H1 (cell line): ENCODE results near the gene CMYA5. TPM values are rescaled to one million over a fixed set of nuclear protein-coding genes. Genes with fewer than 3 reads are reported as not detected.
A peak's percentile ranks its signal among the peaks of the same experiment; 100 is the strongest.

Experiments
- CREB1 ChIP-seq: IDR thresholded peaks from 2 replicates; pipeline ENCODE4 v1.6.1; 2012; ENCODE audit warnings: inconsistent platforms
- SIX5 ChIP-seq: IDR thresholded peaks from 2 replicates; pipeline ENCODE4 v1.6.1; 2011; ENCODE audit warnings: mild to moderate bottlenecking, low read depth, low read length
- polyA plus RNA-seq, 7 experiments: library from polyadenylated mRNA; depleted of rRNA in 3 of 7; stranded (reverse) in 5 of 7; unstranded in 2 of 7; fragments of >200 nt in 5 of 7; fragments of 200-250 nt in 2 of 7; gene quantifications; 1 replicate in 5 of 7; 2 replicates in 1 of 7; 4 replicates in 1 of 7; pipeline versions ENCODE4 v1.2.1 to v1.2.3, GENCODE V29; 2011 to 2013; ENCODE audit warnings: missing spikeins in 2 of 7, mixed read lengths in 2 of 7
- total RNA-seq: library from RNA; stranded (reverse); fragmentation: NEBNext Ultra II Directional; extraction: Animal tissue kit (Norgen Biotek cat#: 25700); gene quantifications from 2 replicates; pipeline ENCODE4 v1.2.1, GENCODE V29; 2021

The CMYA5 gene
- total and polyA plus RNA-seq, 2 of the 8 experiments (the other 6 are each of a cell fraction or from before 2014, with no cell fraction given) = 0.88 to 0.95 TPM

GRCh38 chr5:79774171-79774854, 84.7 kb downstream of the CMYA5 start (continued):
- TF ChIP-seq CREB1 (peak; percentile 47; the same call in 1 of the 2 replicates), SIX5 (no peak)
